Dedifferentiated amniotic fluid mesenchymal stem cell (primary cell): ENCODE measurements around the gene EVX2.

Experiments
- DNase-seq: peaks from one replicate; pipeline ENCODE4 v3.0.0-alpha.2; 2016; ENCODE audit errors: extremely low spot score

EVX2 gene

DNA sequence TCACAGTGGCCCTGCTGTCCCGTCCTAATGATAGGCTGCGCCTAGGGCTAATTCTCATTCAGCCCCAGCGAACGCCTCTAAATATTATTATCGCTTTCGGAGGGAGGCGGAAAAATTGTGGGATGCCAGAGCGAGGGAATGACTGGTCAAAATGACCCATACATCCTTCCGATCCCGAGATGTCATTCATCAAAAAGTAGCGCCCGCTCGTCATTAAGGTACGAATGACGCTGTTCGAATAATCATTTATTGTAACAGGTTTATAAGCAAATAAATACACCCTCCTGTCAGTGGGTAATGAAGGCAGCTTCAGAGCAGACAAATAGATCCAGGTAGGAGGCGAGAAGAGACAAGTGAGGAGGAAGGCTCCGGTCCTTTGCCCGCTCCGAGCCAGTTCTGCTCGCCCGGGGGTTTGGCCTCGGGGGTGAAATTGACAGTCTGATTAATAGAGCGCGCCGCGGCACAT, at the start of gene EVX2:
Gene EVX2 (minus strand): TSS at position 167 of the 466 bp plus-strand sequence. CDS start 186 bp downstream, outside the sequence.
- DNase-seq = no peak

DNA sequence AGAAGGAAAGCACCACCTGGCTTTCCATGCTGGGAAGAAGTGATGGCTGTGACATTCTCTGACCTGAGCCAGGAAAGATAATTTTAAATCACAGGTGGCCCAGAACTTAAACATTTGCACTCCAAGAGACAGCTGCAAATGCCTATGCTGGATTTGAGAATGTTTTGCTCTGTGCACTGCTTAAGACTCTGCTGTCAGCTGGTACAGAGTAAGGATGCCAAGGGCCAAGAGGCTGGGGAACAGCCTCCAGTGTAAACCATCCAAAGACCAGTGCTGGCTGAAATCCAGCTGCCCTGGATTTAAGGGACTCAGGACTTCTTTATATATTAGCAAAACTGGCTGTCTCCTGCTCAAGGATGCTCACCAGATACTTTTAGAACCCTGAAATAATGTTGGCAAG, 49.6 kb upstream of the EVX2 start:
- no peak for DNase-seq

DNA sequence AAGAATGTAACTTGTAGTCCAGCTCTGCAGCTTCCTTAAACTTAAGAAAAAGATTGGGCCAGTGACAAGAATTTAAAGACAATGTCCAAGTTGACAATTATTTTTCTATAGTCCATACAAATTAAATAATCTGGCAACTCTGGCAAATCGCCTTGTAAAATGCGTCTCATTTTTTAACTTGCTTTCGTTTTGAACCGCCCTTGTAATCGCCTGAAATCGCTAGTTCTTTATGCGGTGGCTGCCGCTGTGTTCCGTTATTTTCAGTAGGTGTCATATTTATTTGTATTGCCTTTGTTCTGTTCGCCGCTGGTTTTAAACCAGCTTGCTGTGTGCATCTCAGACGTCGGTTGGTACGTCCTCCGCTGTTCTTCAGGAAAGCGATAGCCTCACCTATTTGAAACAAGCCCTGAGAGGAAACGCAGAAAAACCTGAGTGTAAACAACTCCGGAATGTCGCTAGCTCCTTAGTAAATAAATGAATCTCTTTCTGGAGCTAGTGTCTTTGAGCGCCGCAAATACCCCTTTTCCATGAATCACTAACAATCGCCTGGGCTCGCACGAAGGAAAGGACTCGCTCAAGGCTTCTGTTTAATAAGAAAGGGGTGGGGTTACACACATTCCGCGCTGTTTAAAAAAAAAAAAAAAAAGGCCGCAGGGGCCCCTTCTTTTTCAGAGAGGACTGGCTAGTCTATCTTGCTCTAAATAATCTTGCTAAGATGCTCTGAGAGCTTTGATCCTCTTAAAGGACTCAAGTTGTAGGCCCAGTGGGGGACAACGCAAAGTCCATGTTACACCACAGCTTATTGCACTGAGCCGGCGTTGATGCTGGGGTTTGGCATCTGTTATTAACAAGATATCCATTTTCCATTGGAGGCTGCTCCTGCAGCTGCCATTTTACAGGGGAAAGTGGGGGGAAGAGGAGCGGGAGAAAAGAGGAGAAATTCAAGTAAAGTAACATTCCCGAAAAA, 48.7 kb upstream of the EVX2 start:
- DNase-seq = no peak

- no peak for DNase-seq
Measured at GRCh38 chr2:176131848-176132158, 48.0 kb upstream of the EVX2 start.

GRCh38 chr2:176130957-176131847, 47.4 kb upstream of the EVX2 start:
- no peak for DNase-seq

DNA sequence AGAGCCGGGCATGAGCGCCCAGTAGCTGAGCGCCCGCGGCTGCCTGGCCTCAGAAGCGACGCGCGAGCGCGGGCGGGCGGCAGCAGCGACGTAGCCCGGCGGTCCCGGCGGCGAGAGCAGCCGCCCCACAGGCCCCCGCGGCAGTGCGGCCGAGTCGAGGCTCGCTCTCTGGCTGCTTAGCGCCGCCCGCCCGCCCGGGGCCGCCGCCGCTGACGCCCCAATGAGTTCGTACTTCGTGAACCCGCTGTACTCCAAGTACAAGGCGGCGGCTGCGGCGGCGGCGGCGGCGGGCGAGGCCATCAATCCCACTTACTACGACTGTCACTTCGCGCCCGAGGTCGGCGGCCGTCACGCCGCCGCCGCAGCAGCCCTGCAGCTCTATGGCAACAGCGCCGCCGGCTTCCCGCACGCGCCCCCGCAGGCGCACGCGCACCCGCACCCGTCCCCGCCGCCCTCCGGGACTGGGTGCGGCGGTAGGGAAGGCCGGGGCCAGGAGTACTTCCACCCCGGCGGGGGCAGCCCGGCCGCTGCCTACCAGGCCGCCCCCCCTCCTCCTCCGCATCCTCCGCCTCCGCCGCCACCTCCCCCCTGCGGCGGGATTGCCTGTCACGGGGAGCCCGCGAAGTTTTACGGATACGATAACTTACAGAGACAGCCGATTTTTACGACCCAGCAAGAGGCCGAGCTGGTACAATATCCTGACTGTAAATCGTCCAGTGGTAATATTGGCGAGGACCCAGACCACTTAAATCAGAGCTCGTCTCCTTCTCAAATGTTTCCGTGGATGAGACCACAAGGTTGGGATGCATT, 46.6 kb upstream of the EVX2 start:
- no peak for DNase-seq

DNA sequence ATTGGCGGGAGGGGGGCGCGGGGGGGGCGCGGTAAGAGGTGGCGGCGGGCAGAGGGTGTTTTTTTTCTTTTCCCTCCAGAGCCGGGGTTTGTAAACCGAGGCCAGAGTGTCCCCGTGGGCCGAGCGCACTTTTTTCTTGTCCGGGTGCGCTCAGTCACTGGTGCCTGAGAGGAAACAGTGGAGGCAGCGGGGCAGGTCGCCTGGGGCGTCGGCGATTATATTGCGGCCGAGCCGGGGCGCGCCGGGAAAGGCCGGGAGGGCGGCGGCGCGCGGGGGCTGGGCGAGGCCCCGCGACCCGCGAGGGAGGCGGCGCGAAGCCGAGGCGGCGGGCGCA, 46.0 kb upstream of the EVX2 start:
- DNase-seq = no peak

GRCh38 chr2:176128982-176129796, 45.4 kb upstream of the EVX2 start, which contains the start of gene HOXD8:
TSS of gene HOXD8 (plus strand) at chr2:176129705. CDS start at chr2:176130367, 662 bp downstream.
- no peak for DNase-seq

GRCh38 chr2:176128172-176128981, 44.6 kb upstream of the EVX2 start:
- no peak for DNase-seq

DNA sequence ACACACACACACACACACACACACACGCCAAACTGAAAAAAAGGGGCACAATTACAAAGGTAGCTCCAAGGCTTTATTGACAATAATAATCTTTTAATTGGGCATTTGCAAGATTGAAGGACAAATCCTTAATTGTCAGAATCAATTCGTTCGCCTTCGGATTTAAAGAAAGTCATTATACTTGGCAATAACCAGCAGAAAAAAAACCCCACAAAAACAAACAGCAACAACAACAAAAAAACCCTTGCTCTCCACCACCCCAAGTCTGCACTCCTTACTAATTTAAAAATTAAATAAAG, 44.0 kb upstream of the EVX2 start:
- no peak for DNase-seq

- DNase-seq = peak; percentile 52
Measured at GRCh38 chr2:176126929-176127773, 43.4 kb upstream of the EVX2 start.

GRCh38 chr2:176125772-176126054, 42.0 kb upstream of the EVX2 start:
- DNase-seq = no peak

DNA sequence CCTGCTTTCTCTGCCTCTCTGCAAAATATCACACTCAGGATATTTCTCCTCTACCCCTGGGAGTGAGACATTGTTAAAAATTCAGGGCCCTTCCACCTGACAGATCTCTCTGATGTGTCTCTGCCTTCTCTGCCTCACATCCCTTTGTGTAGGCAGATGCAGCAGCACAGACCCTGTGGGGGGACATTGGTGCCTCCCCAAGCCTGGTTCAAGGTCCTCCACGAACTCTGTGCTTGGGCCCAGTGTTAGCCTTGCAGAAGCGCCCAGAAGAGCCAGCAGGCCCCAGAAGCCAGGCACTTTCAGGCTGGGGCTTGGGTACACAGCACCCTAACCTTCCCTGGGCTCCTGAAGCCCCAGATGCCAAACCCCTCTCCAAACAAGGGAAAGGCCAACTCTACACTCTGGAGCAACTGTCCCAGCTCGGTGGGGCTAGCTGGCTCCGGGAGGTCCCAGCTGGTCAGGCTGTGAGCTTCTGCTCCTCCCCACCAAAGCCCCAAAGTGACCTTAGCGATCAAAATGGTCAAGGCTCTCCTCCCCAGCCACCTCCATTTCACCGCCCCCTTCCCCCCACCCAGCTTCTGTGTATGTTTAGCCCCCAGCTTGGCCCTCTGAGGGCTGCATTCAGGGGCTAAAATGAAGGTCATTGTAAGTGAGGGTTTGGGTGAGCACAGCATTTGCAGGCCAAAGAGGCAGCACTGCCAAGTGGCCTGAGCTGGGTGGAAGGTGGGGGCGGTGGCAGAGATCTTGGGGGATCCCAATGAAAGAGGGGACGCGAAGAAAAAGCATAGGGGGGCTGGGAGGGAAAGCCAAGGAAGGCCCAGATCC, 41.4 kb upstream of the EVX2 start:
- DNase-seq = no peak

GRCh38 chr2:176124110-176124946, 40.6 kb upstream of the EVX2 start:
- no peak for DNase-seq

- DNase-seq = no peak
Measured at GRCh38 chr2:176123411-176124109, 39.8 kb upstream of the EVX2 start.

DNA sequence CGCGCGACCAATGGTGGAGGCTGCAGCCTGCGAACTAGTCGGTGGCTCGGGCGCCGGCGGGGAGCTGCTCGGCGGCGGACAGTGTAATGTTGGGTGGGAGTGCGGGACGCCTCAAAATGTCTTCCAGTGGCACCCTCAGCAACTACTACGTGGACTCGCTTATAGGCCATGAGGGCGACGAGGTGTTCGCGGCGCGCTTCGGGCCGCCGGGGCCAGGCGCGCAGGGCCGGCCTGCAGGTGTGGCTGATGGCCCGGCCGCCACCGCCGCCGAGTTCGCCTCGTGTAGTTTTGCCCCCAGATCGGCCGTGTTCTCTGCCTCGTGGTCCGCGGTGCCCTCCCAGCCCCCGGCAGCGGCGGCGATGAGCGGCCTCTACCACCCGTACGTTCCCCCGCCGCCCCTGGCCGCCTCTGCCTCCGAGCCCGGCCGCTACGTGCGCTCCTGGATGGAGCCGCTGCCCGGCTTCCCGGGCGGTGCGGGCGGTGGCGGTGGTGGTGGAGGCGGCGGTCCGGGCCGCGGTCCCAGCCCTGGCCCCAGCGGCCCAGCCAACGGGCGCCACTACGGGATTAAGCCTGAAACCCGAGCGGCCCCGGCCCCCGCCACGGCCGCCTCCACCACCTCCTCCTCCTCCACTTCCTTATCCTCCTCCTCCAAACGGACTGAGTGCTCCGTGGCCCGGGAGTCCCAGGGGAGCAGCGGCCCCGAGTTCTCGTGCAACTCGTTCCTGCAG, 39.1 kb upstream of the EVX2 start, which contains the start of gene HOXD9:
Gene HOXD9 (plus strand): TSS at position 37 of the 728 bp plus-strand sequence. CDS start 50 bp downstream, at position 87.
- no peak for DNase-seq
